ENCODE measurements around the gene ZNF711. TPM values are rescaled to one million over a fixed set of nuclear protein-coding genes. Genes with fewer than 3 reads are reported as not detected.

Gene ZNF711
- total RNA-seq (2021; fragmentation: NEBNext Ultra II Directional; extraction: Animal tissue kit (Norgen Biotek cat#: 25700)): under 1 TPM in 1 of 6 experiments, not detected in 5; 0.02 TPM
- long read RNA-seq: 0 reads

DNA sequence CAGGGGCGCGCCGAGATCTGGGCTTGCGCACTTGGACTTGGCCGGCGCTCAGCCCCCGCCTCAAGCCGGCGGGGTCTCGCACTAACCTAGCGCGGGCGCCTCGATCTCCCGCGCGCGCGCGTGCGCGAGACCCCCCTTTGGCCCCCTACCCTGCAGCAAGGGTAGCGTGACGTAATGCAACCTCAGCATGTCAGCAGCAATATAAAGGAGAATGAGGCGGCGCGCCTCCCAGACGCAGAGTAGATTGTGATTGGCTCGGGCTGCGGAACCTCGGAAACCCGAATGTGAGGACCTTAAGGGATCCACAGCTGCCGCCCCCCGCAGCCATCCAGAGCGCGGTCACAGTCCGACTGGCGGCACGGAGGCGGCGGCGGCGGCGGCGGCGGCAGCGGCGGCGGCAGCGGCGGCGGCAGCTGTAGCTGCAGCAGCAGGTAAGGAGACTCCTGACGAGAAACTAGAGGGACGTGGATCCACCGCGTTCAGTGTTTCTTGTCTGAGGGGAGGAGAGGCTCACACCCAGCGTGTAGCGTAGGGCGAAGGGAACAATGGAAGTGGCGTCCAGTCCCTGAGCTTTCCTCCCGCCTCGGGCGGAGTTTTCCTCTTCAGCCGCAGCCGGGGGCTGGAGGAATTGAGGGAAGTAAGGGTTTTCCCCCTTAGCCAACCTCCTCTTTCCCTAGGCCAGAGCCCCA, at the start of gene ZNF711, which contains the start of gene SATL1:
Gene ZNF711 (plus strand): TSS at position 231 of the 689 bp plus-strand sequence. CDS start 3,582 bp downstream, outside the sequence.
Gene SATL1 (minus strand): TSS at position 19 of the 689 bp plus-strand sequence. CDS start 134,811 bp downstream, outside the sequence.
- TF ChIP-seq, protein P1, sequence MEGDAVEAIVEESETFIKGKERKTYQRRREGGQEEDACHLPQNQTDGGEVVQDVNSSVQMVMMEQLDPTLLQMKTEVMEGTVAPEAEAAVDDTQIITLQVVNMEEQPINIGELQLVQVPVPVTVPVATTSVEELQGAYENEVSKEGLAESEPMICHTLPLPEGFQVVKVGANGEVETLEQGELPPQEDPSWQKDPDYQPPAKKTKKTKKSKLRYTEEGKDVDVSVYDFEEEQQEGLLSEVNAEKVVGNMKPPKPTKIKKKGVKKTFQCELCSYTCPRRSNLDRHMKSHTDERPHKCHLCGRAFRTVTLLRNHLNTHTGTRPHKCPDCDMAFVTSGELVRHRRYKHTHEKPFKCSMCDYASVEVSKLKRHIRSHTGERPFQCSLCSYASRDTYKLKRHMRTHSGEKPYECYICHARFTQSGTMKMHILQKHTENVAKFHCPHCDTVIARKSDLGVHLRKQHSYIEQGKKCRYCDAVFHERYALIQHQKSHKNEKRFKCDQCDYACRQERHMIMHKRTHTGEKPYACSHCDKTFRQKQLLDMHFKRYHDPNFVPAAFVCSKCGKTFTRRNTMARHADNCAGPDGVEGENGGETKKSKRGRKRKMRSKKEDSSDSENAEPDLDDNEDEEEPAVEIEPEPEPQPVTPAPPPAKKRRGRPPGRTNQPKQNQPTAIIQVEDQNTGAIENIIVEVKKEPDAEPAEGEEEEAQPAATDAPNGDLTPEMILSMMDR (IDR thresholded peaks at IDR 0.05): no peak
- H3K27ac Mint-ChIP-seq: no peak within 1 kb of the TSS
- H3K9me3 Mint-ChIP-seq: no peaks in the 10 kb centered on the region
- H3K27me3 Mint-ChIP-seq (ENCODE audit: insufficient read depth): peaks cover 4% of the 10 kb centered on the region; the same call in 1 of the 2 replicates
- H3K4me1 Mint-ChIP-seq (ENCODE audit: low read depth): peaks cover 6% of the 10 kb centered on the region
- H3K4me3 Mint-ChIP-seq: peak within 1 kb of the TSS; percentile 67
- no peaks in the 10 kb centered on the region for H3K36me3 Mint-ChIP-seq (ENCODE audit: low read depth)
- no peak for DNase-seq

DNA sequence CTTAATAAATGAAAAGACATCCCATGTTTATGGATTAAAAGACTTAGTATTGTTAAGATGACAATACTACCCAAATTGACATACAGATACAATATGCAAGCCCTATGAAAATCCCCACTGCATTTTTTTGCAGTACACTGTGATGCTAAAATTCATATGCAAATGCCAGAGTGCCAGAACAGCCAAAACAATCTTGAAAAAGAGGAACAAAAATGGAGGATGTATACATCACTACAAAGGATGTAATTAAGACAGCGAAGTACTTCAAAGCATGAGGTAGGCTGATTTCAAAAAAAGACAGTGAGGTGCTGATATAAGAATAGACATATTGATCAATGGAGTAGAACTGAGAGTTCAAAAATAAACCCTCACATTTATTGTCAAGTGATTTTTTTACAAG, 47.5 kb upstream of the ZNF711 start:
- Mint-ChIP-seq H3K9me3 (no peaks in the 10 kb centered on the region; the same call in 1 of the 2 replicates), H3K27ac (no peak overlapping the region), H3K4me1 (ENCODE audit: low read depth) (no peaks in the 10 kb centered on the region), H3K36me3 (ENCODE audit: low read depth) (no peaks in the 10 kb centered on the region; the same call in 1 of the 2 replicates), H3K27me3 (ENCODE audit: insufficient read depth) (no peaks in the 10 kb centered on the region), H3K4me3 (no peak overlapping the region)
- no peak for DNase-seq
- TF ChIP-seq, protein P1 (IDR thresholded peaks at IDR 0.05): no peak

DNA sequence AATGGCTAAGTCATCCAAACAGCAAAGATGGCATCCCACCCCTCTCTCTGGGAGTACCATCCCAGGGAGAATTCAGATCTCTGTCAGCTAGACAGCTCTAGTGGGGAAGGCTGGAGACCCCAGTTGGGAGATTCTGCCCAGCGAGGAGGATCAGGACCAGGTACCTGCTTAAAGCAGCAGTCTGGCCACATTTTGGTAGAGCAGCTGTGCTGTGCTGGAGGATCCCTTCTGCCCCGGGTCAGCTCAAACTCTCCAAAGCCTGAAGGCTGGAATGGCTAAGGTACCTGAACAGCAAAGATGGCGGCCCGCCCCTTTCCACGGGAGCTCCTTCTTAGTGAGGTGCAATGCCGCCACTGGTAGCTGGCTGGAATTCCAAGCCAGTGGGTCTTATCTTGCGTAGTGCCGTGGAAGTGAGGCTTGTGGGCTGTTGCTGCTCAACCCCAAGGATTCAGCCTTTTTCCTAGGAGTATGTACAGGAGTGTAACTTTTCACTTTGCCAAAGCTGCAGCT, 40.3 kb upstream of the ZNF711 start:
- H3K4me1 Mint-ChIP-seq (ENCODE audit: low read depth): no peaks in the 10 kb centered on the region
- H3K4me3 Mint-ChIP-seq: no peak overlapping the region
- H3K36me3 Mint-ChIP-seq (ENCODE audit: low read depth): no peaks in the 10 kb centered on the region
- peaks cover 3% of the 10 kb centered on the region; the same call in 1 of the 2 replicates for H3K9me3 Mint-ChIP-seq
- no peak for DNase-seq
- no peak overlapping the region for H3K27ac Mint-ChIP-seq
- no peaks in the 10 kb centered on the region for H3K27me3 Mint-ChIP-seq (ENCODE audit: insufficient read depth)
- TF ChIP-seq, protein P1 (IDR thresholded peaks at IDR 0.05): no peak

DNA sequence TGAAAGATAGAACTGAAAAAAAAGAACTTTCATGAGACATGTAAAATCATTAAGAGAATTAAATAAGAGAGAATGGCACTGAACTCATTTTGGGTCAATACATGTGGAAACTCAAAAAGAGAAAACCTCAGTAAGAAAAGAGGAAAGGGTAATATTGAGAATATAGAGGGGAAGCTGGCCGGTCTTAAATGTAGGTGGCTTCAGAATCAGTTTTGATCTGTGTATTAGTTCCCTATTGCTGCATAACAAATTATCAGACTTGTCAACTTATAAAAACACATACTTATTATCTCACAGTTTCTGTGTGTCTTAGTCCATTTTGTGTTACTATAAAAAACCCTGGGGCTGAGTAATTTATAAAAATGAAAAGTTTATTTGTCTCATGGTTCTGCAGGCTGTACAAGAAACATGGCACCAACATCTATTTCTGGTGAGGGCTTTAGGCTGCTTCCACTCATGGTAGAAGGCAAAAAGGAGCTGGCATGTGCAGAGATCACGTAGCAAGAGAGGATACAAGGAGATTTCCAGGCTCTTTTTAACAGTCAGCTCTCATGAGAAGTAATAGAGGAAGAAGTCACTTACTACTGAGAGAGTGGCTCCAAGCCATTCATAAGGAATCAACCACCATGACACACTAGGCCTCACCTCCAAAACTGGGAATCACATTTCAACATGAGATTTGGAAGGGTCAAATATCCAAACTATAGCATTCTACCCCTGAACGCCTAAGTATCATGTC, 29.8 kb upstream of the ZNF711 start:
- TF ChIP-seq, protein P1 (IDR thresholded peaks at IDR 0.05): no peak
- Mint-ChIP-seq H3K4me1 (ENCODE audit: low read depth) (no peaks in the 10 kb centered on the region), H3K27me3 (ENCODE audit: insufficient read depth) (no peaks in the 10 kb centered on the region), H3K9me3 (peaks cover 12% of the 10 kb centered on the region), H3K27ac (no peak overlapping the region), H3K36me3 (ENCODE audit: low read depth) (no peaks in the 10 kb centered on the region), H3K4me3 (no peak overlapping the region)
- DNase-seq: no peak

DNA sequence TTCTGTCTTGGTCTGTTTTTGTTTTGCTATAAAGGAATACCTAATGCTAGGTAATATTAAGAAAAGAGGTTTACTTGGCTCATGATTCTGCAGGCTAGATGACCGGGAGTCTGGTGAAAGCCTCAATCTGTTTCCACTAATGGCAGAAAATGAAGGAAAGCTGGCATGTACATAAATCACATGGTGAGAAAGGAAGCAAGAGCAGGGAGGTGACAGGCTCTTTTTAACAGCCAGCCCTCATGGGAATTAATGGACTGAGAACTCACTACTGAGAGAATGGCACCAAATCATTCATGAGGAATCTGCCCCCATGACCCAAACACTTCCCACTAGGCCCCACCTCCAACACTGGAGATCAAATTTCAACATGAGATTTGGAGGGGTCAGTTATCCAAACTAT, 27.8 kb upstream of the ZNF711 start:
- Mint-ChIP-seq H3K4me1 (ENCODE audit: low read depth) (no peaks in the 10 kb centered on the region), H3K4me3 (no peak overlapping the region), H3K27me3 (ENCODE audit: insufficient read depth) (no peaks in the 10 kb centered on the region), H3K36me3 (ENCODE audit: low read depth) (no peaks in the 10 kb centered on the region), H3K9me3 (peaks cover 10% of the 10 kb centered on the region), H3K27ac (no peak overlapping the region)
- TF ChIP-seq, protein P1 (IDR thresholded peaks at IDR 0.05): no peak
- no peak for DNase-seq

Measured in HFFc6 (cell line).